SK-N-SH (cell line): Measurements from ENCODE around the gene SCOC.

Source experiments
- CHD2 ChIP-seq: fragments of 150-350 bp; IDR thresholded peaks from 2 replicates; pipeline ENCODE4 v1.6.1; 2018; ENCODE audit warnings: low read length; ENCODE audit not compliant: partially characterized antibody
- GABPA ChIP-seq: IDR thresholded peaks from 2 replicates; pipeline ENCODE4 v1.4.0; 2012; ENCODE audit warnings: low read depth, mild to moderate bottlenecking
- MXI1 ChIP-seq: IDR thresholded peaks from 2 replicates; pipeline ENCODE4 v1.6.1; 2012; ENCODE audit warnings: mild to moderate bottlenecking, low read depth, low read length, improper control_type of control experiment
- POLR2AphosphoS5 ChIP-seq: IDR thresholded peaks from 2 replicates; pipeline ENCODE4 v1.6.1; 2012; ENCODE audit warnings: low read depth, low read length
- YY1 ChIP-seq: IDR thresholded peaks from 2 replicates; pipeline ENCODE4 v1.4.0; 2012; ENCODE audit warnings: low read depth, mild to moderate bottlenecking
- TF ChIP-seq, protein P1 (sequence below): fragments of 200-600 bp; sonication (generic); IDR thresholded peaks from 2 replicates; pipeline ENCODE4 v1.6.1; 2017; ENCODE audit warnings: antibody characterized with exemption, mild to moderate bottlenecking, moderate library complexity
- TF ChIP-seq, protein P2 (sequence below): IDR thresholded peaks from 2 replicates; pipeline ENCODE4 v1.6.1; 2012; ENCODE audit warnings: mild to moderate bottlenecking, low read depth, low read length, moderate library complexity
- TF ChIP-seq, protein P3 (sequence below): IDR thresholded peaks from 2 replicates; pipeline ENCODE4 v1.4.0; 2012; ENCODE audit warnings: low read depth, borderline replicate concordance
- TF ChIP-seq, protein P4 (sequence below): fragments of 150-350 bp; IDR thresholded peaks from 2 replicates; pipeline ENCODE4 v1.6.1; 2016; ENCODE audit warnings: mild to moderate bottlenecking, low read depth, low read length

DNA sequence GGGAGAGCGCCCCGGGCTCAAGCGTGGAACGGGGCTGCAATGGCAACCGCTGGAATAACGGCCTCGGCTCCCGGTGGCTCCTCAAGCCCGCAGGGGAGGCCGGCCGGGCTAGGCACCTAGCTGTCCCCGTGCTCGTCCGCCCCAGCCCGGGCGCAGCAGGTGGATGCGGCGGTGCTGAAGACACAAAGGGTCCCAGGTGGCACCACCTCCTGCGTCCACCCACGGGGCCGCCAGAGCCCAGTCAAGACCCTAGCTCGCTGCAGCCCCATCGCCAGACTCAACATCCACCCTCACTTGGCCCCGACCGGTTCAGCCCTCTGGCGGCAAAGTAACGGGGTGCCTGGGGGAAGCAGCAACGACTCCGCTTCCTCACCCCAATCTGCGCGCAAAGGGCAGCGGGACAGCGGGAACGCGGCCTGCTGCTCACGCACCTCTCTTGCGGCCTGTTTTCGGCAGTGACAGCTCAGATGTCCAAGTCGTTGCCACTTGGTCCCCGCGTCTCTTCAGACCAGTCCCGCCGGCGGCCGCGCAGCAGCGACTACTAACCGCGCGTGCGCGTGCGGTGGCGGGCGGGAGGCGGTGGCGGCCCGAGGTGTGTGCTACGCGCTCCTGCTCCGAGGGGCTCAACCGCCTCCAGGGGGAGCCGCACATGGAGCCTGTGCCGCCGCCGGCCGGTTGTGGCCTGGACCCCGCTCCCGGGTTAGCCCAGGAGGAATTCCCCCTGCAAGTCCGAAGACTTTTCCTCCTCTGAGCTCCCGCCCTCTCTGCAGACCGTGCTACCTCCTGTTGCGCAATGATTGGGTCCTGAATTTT lies 53.9 kb downstream of the SCOC start, which contains the start of gene CLGN:
- TF ChIP-seq, protein P1, sequence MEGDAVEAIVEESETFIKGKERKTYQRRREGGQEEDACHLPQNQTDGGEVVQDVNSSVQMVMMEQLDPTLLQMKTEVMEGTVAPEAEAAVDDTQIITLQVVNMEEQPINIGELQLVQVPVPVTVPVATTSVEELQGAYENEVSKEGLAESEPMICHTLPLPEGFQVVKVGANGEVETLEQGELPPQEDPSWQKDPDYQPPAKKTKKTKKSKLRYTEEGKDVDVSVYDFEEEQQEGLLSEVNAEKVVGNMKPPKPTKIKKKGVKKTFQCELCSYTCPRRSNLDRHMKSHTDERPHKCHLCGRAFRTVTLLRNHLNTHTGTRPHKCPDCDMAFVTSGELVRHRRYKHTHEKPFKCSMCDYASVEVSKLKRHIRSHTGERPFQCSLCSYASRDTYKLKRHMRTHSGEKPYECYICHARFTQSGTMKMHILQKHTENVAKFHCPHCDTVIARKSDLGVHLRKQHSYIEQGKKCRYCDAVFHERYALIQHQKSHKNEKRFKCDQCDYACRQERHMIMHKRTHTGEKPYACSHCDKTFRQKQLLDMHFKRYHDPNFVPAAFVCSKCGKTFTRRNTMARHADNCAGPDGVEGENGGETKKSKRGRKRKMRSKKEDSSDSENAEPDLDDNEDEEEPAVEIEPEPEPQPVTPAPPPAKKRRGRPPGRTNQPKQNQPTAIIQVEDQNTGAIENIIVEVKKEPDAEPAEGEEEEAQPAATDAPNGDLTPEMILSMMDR, result peak; percentile 59
- peak; percentile 43 for TF ChIP-seq CHD2
- TF ChIP-seq, protein P2, sequence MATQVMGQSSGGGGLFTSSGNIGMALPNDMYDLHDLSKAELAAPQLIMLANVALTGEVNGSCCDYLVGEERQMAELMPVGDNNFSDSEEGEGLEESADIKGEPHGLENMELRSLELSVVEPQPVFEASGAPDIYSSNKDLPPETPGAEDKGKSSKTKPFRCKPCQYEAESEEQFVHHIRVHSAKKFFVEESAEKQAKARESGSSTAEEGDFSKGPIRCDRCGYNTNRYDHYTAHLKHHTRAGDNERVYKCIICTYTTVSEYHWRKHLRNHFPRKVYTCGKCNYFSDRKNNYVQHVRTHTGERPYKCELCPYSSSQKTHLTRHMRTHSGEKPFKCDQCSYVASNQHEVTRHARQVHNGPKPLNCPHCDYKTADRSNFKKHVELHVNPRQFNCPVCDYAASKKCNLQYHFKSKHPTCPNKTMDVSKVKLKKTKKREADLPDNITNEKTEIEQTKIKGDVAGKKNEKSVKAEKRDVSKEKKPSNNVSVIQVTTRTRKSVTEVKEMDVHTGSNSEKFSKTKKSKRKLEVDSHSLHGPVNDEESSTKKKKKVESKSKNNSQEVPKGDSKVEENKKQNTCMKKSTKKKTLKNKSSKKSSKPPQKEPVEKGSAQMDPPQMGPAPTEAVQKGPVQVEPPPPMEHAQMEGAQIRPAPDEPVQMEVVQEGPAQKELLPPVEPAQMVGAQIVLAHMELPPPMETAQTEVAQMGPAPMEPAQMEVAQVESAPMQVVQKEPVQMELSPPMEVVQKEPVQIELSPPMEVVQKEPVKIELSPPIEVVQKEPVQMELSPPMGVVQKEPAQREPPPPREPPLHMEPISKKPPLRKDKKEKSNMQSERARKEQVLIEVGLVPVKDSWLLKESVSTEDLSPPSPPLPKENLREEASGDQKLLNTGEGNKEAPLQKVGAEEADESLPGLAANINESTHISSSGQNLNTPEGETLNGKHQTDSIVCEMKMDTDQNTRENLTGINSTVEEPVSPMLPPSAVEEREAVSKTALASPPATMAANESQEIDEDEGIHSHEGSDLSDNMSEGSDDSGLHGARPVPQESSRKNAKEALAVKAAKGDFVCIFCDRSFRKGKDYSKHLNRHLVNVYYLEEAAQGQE, result no peak
- TF ChIP-seq YY1, result no peak
- peak; percentile 82 for TF ChIP-seq MXI1
- TF ChIP-seq POLR2AphosphoS5, result no peak
- no peak for TF ChIP-seq GABPA
- TF ChIP-seq, protein P3, sequence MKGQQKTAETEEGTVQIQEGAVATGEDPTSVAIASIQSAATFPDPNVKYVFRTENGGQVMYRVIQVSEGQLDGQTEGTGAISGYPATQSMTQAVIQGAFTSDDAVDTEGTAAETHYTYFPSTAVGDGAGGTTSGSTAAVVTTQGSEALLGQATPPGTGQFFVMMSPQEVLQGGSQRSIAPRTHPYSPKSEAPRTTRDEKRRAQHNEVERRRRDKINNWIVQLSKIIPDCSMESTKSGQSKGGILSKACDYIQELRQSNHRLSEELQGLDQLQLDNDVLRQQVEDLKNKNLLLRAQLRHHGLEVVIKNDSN, result no peak
- TF ChIP-seq, protein P4, sequence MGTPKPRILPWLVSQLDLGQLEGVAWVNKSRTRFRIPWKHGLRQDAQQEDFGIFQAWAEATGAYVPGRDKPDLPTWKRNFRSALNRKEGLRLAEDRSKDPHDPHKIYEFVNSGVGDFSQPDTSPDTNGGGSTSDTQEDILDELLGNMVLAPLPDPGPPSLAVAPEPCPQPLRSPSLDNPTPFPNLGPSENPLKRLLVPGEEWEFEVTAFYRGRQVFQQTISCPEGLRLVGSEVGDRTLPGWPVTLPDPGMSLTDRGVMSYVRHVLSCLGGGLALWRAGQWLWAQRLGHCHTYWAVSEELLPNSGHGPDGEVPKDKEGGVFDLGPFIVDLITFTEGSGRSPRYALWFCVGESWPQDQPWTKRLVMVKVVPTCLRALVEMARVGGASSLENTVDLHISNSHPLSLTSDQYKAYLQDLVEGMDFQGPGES, result no peak
